Lung (tissue), 12 donors: ENCODE data around the gene PNMA3. TPM values are rescaled to one million over a fixed set of nuclear protein-coding genes. Genes with fewer than 3 reads are reported as not detected.

ENCODE experiments used
- ATAC-seq: fragments of 200-7000 bp; cut with Tn5 transposase; one replicate; pipeline ENCODE4 v1.9.1; 2020; ENCODE audit warnings: moderate number of reproducible peaks; ENCODE audit not compliant: insufficient read depth, low FRiP score
- DNase-seq, 3 donors: peaks; one replicate each; pipeline ENCODE4 v3.0.0-alpha.2; 2013 to 2017
- H3K27ac ChIP-seq, 2 donors: one replicate each; pipeline ENCODE4 v1.5.1; 2013; ENCODE audit warnings: mild to moderate bottlenecking in 2 of 2, moderate library complexity in 2 of 2, control low read depth in 1 of 2, inconsistent platforms in 1 of 2, low read depth in 1 of 2, low read length in 1 of 2
- H3K27me3 ChIP-seq, 3 donors: one replicate each; pipeline ENCODE4 v1.5.1; 2013; ENCODE audit warnings: low read length in 2 of 3; ENCODE audit not compliant: control insufficient read depth in 3 of 3, insufficient read depth in 3 of 3
- H3K36me3 ChIP-seq, 4 donors: one replicate each; pipeline ENCODE4 v1.5.1; 2013; ENCODE audit warnings: low read length in 4 of 4, mild to moderate bottlenecking in 1 of 4, moderate library complexity in 1 of 4; ENCODE audit not compliant: control insufficient read depth in 4 of 4, insufficient read depth in 4 of 4
- H3K4me1 ChIP-seq, 5 donors: one replicate each; pipeline ENCODE4 v1.5.1; 2013; ENCODE audit warnings: low read length in 5 of 5, mild to moderate bottlenecking in 2 of 5, moderate library complexity in 1 of 5; ENCODE audit not compliant: control insufficient read depth in 5 of 5, insufficient read depth in 5 of 5
- H3K4me3 ChIP-seq: one replicate; pipeline ENCODE4 v1.5.1; 2013; ENCODE audit warnings: mild to moderate bottlenecking, control low read depth, moderate library complexity
- H3K9ac ChIP-seq, 2 donors: one replicate each; pipeline ENCODE4 v1.5.1; 2013; ENCODE audit warnings: low read length in 2 of 2, control low read depth in 1 of 2; ENCODE audit not compliant: insufficient read depth in 1 of 2
- H3K9me3 ChIP-seq, 4 donors: one replicate each; pipeline ENCODE4 v1.5.1; 2013; ENCODE audit warnings: low read length in 3 of 4, mild to moderate bottlenecking in 1 of 4, moderate library complexity in 1 of 4; ENCODE audit not compliant: control insufficient read depth in 4 of 4, insufficient read depth in 3 of 4
- WGBS, 2 donors: extraction: QIAGEN DNeasy Blood & Tissue Kit; methylation state at CpG; one replicate each; pipeline ENCODE4 v1.1.7; 2013; 5-methylcytosine and 5-hydroxymethylcytosine counted together
- polyA plus RNA-seq, 2 donors: library from polyadenylated mRNA; stranded (reverse); fragments of 200-250 nt; gene quantifications; one replicate each; pipeline ENCODE4 v1.2.1, GENCODE V29; 2013
- total RNA-seq, 2 donors: library from RNA; depleted of rRNA in 1 of 2; stranded (reverse); fragments of >200 nt in 1 of 2; gene quantifications; one replicate each; pipeline ENCODE4 v1.2.1, GENCODE V29; 2014 to 2021
- TF ChIP-seq, protein P1 (sequence below): IDR thresholded peaks from 2 replicates; pipeline ENCODE4 v1.5.1; 2012; ENCODE audit warnings: mild to moderate bottlenecking; ENCODE audit errors: control extremely low read depth, extremely low read depth
- donor health status: control.
- donor health status: control.
- donor health status: Bipolar disorder and iron deficiency.
- donor health status: healthy.
- donor health status: DM: yes; HTN: yes; CAD: no.

PNMA3 gene
- total and polyA plus RNA-seq, 4 donors, result 0.09 to 0.28 (median 0.28) TPM

DNA sequence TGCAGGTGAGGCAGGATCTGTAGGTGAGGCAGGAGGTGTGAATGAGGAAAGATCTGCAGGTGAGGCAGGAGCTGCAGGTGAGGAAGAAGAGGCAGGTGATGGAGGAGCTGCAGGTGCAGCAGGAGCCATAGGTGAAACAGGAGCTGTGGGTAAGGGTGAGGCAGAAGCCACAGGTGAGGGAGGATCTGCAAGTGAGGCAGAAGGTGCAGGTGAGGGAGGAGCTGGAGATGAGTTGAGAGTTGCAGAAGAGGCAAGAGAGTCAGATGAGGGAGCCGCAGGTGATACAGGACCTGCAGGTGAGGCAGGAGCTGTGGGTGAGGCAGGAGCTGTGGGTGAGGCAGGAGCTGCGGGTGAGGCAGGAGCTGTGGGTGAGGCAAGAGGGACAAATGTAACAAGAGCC is 27.1 kb upstream of the PNMA3 start:
- 80 to 88% methylated on average over 1 to 2 of the region's 2 CpGs for WGBS, 2 donors
- Histone ChIP-seq H3K4me1 (peaks cover 0 to 3% (median 0%) of the 10 kb centered on the region in 5 donors), H3K9me3 (peaks cover 0 to 6% (median under 1%) of the 10 kb centered on the region in 4 donors), H3K9ac (no peak overlapping the region), H3K36me3 (no peaks in the 10 kb centered on the region), H3K27me3 (peaks cover 0 to 5% (median 0%) of the 10 kb centered on the region in 3 donors), H3K27ac (no peak overlapping the region), H3K4me3 (no peak overlapping the region)
- ATAC-seq (no peak), DNase-seq (no peak)
- TF ChIP-seq, protein P1, sequence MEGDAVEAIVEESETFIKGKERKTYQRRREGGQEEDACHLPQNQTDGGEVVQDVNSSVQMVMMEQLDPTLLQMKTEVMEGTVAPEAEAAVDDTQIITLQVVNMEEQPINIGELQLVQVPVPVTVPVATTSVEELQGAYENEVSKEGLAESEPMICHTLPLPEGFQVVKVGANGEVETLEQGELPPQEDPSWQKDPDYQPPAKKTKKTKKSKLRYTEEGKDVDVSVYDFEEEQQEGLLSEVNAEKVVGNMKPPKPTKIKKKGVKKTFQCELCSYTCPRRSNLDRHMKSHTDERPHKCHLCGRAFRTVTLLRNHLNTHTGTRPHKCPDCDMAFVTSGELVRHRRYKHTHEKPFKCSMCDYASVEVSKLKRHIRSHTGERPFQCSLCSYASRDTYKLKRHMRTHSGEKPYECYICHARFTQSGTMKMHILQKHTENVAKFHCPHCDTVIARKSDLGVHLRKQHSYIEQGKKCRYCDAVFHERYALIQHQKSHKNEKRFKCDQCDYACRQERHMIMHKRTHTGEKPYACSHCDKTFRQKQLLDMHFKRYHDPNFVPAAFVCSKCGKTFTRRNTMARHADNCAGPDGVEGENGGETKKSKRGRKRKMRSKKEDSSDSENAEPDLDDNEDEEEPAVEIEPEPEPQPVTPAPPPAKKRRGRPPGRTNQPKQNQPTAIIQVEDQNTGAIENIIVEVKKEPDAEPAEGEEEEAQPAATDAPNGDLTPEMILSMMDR, result no peak

DNA sequence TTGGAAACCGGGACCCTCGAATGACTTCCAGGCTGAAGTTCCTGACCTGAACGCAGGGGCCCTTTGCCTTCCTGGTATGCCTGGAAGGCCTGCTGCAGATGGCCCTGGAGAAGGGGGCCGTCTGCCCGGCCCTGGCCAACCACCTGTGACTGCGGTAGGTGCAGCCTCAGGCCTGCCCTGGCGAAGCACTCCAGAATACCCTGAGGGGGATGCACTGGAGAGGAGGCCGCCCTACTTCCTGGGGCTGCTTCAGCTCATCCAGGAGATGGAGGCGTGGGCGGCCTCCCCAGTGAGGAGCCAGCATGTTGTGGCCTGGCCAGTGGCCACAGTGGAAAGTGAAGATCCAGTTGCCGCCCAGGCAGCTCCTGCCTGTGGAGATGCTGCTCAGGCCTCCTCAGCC is 26.4 kb upstream of the PNMA3 start:
- Histone ChIP-seq H3K9me3 (peaks cover 0 to 6% (median under 1%) of the 10 kb centered on the region in 4 donors), H3K4me1 (peaks cover 0 to 3% (median 0%) of the 10 kb centered on the region in 5 donors), H3K27ac (no peak overlapping the region), H3K27me3 (peaks cover 0 to 5% (median 0%) of the 10 kb centered on the region in 3 donors), H3K36me3 (no peaks in the 10 kb centered on the region), H3K4me3 (no peak overlapping the region), H3K9ac (no peak overlapping the region)
- 89% methylated on average over 6 to 11 of the region's 11 CpGs for WGBS, 2 donors
- no peak for ATAC-seq
- TF ChIP-seq, protein P1, result no peak
- DNase-seq, result no peak

DNA sequence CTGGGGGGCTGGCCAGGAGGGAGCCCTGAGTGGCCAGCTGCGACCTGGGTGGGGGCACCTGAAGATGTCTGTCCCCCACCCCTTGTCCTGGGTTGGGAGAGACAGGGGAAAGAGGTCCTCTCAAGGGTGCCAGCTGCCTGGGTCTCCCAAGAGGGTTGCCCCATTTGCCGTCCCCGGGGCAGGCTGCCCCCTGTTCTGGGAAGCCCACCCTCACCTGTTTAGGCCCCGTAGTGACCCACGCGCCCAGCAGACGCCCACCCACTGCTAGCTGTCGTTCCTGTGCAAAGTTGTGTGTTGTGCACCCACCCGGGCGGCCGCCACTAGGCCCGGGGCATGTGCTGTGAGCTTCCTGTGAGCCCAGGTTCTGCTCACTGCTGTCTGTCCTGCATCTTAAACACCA is 25.5 kb upstream of the PNMA3 start:
- H3K9ac ChIP-seq, result no peak overlapping the region
- ATAC-seq (no peak), DNase-seq (no peak)
- no peaks in the 10 kb centered on the region for H3K36me3 ChIP-seq
- H3K27ac ChIP-seq, result no peak overlapping the region
- H3K9me3 ChIP-seq, result peaks cover 0 to 6% (median under 1%) of the 10 kb centered on the region in 4 donors
- H3K4me1 ChIP-seq, result peaks cover 0 to 3% (median 0%) of the 10 kb centered on the region in 5 donors
- WGBS, 2 donors, result 83 to 96% methylated on average over 9 to 12 of the region's 12 CpGs
- peaks cover 0 to 5% (median 0%) of the 10 kb centered on the region in 3 donors for H3K27me3 ChIP-seq
- TF ChIP-seq, protein P1, result no peak
- H3K4me3 ChIP-seq, result no peak overlapping the region
